SHP77 (cell line): ENCODE results near the gene ARHGEF5.
"Not testable (repeated sequence)": the region's sequence is repeated elsewhere in the genome, so short reads cannot be mapped to it uniquely, and the experiment has no call there.

ENCODE experiments used
- DNase-seq, 2 experiments: peaks; one replicate each; lab custom pipeline; 2025; lab: John Stamatoyannopoulos, UW

The ARHGEF5 gene

DNA sequence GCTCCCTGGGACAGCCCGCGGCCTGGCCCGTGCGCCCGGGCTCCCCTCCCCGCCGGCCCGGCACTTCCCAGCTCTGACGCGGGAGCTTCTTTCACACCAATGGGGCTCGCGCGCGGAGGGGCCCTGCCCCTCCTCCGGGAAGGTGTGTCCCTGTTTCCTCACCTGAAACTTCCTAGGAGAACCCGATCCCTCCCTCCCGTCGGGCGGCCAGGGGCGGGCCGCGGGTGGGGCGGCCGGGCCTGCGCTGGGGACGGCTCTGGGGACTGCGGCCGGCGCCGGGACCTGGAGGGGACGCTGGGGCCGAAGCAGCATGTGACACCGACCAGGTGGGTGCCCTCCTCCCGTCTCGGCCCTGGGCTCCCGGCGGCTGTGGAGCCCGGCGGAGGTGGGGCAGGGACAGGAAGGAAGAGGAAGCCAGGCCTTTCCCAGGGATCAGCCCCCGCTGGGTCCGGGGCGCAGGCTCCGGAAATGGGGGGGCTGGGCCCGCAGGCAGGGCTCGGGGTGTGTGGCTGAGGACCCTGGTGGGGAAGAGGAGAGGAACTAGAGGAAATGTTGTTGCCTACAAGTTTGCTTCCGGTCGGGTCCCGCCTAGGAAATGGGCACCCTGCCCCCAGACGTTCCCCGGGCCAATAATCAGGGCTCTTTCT, at the start of gene ARHGEF5:
ARHGEF5 (plus strand) TSS at position 227 of the 647 bp plus-strand sequence. CDS start 7,268 bp downstream, outside the sequence.
- not testable (repeated sequence) for DNase-seq

GRCh38 chr7:144309702-144310101, 45.5 kb upstream of the ARHGEF5 start:
- DNase-seq, result not testable (repeated sequence)

DNA sequence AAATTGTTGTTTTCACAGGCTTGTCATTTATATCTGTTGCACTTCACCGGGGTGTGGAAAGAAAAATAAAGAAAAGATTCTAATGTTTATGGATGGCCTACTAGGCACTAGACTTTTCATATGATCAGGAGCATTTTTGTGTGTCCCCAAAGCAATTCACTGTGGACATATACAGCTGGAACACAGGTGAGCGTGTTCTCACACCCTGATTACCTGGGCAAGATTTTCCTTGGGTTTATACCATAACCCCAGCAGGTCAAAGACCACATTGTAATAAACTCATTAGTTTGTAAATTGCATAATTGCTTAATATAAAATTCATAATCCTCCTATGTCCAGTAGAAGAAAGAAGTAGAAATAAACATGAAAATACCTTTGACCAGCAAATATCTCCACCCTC, 44.0 kb upstream of the ARHGEF5 start:
- DNase-seq, result not testable (repeated sequence)

GRCh38 chr7:144311872-144312469, 43.2 kb upstream of the ARHGEF5 start, which contains the start of gene OR2A1:
Gene OR2A1 (plus strand): TSS chr7:144312419. CDS start chr7:144318125, 5,706 bp downstream.
- DNase-seq, result not testable (repeated sequence)

- DNase-seq, result not testable (repeated sequence)
Measured at GRCh38 chr7:144317537-144317936, 37.7 kb upstream of the ARHGEF5 start.

GRCh38 chr7:144319547-144319946, 35.7 kb upstream of the ARHGEF5 start:
- not testable (repeated sequence) for DNase-seq

GRCh38 chr7:144321677-144322206, 33.5 kb upstream of the ARHGEF5 start:
- not testable (repeated sequence) for DNase-seq

GRCh38 chr7:144323359-144323758, 31.8 kb upstream of the ARHGEF5 start:
- not testable (repeated sequence) for DNase-seq

- DNase-seq, result not testable (repeated sequence)
Measured at GRCh38 chr7:144325868-144326267, 29.3 kb upstream of the ARHGEF5 start.

DNA sequence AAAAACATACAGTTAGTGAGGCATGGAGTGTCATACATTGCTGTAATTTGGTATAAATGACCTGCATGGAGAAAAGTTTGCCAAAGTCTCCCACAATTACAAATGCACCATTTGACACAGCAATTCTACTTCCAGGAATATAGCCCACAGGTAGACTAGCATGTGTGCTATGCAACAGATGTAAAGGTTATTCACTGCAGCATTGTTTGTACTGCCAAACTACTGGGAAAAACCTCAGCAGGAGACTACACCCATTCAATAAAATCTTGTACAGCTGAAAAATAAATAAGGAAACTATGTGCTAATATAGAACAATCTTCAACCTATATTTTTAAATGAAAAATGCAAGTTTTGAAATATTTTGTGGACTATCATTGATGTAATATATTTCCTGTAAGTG, 25.2 kb upstream of the ARHGEF5 start:
- DNase-seq, result not testable (repeated sequence)

- DNase-seq, result not testable (repeated sequence)
Measured at GRCh38 chr7:144331221-144331995, 23.8 kb upstream of the ARHGEF5 start.

DNA sequence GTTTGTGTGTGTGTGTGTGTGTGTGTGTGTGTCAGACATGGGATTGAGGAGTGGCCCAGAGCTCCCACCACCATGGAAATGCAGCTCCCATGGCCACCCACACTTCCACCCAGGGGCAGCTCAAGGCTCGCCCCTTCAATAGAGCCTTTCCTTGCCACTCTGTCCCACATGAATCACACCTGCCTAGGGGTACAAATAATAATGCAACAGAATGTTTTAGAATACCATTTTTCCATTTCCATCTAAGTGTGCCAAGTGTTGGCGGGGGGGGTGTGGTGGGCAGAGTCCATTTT, 23.3 kb upstream of the ARHGEF5 start:
- not testable (repeated sequence) for DNase-seq

GRCh38 chr7:144348625-144349024, 6.6 kb upstream of the ARHGEF5 start:
- DNase-seq, result not testable (repeated sequence)

DNA sequence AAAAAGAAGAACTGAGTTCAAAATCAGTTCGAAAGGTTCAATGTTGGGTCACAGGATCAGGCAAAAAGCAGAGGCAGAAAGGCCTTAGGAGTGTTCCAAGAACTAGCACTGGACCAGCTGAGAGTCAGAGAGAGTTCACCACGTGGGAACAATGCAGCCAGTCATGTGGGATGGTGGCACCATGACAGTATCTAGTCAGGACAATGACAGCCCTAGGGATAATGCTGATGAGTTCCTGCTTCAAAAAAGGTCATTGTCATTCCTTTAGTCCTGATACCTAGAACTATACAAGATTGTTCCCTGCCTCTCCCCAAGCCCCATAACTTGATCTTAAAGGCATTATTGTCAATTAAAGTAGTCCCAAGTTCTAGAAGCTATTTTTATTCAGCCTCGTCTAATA, 3.5 kb upstream of the ARHGEF5 start:
- not testable (repeated sequence) for DNase-seq

DNA sequence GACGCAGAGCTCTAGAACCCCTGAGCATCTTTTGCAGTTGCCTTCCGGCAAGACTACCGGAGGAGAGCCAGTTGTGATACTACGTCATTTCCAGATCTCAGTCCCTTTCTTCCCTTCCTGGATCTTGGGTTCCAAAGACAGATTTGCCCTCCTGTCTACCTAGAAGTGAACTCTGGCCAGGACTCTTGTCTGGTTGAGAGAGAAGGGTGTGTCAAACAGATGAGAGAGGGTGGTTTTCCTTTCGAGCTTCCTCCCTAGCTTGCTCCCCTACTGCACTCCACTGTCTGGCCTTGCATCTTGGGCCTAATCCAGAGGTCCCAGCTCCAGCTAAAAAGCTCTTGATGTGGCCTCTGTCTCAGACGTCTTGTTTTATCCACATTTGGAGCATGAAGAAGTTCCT, 983 bp downstream of the ARHGEF5 start:
- DNase-seq, result not testable (repeated sequence)

- not testable (repeated sequence) for DNase-seq
Measured at GRCh38 chr7:144356860-144357259, 1.7 kb downstream of the ARHGEF5 start.

- not testable (repeated sequence) for DNase-seq
Measured at GRCh38 chr7:144362061-144362460, 6.9 kb downstream of the ARHGEF5 start.

- not testable (repeated sequence) for DNase-seq
Measured at GRCh38 chr7:144365523-144365922, 10.3 kb downstream of the ARHGEF5 start.

GRCh38 chr7:144367250-144367649, 12.0 kb downstream of the ARHGEF5 start:
- DNase-seq, result not testable (repeated sequence)

GRCh38 chr7:144369221-144369620, 14.0 kb downstream of the ARHGEF5 start:
- not testable (repeated sequence) for DNase-seq

- no peak for DNase-seq
Measured at GRCh38 chr7:144378651-144379050, 23.4 kb downstream of the ARHGEF5 start.

- no peak for DNase-seq
Measured at GRCh38 chr7:144379776-144380384, 24.7 kb downstream of the ARHGEF5 start.
